ENCODE results near the gene CRB2.

The CRB2 gene

DNA sequence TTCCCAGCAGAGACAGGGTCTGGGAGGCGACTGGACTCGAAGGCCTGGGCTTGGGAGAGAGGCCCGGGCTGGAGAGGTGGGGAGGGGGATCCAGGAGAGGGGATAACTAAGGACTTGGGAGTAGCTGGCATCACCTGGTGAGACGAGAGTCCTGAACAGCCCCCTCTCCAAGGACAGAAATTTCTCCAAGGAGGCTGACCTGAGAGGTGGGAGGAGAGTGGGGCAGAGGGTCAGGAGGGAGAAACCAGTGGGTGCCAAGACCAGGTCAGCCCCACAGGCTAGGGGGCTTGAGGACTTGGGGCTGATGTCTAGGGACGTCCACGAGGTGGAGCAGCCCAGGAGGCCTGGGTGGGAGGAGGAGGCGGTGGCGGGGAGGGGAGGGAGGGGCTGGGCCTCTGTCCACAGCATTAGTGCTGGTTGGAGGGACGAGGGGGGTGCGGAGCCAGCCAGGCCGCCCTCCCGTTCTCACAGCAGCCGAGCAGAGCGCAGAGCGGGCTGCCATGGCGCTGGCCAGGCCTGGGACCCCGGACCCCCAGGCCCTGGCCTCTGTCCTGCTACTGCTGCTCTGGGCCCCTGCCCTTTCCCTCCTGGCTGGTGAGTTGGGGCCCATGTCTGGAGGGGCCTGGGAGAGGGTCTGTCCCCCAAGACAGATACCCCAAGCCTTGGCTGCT lies at the start of gene CRB2:
TSS of gene CRB2 (plus strand) at position 437 of the 671 bp plus-strand sequence. CDS start at position 501, 64 bp downstream.
- DNase-seq (ENCODE audit: low read depth, low spot score), result peak; percentile 82

DNA sequence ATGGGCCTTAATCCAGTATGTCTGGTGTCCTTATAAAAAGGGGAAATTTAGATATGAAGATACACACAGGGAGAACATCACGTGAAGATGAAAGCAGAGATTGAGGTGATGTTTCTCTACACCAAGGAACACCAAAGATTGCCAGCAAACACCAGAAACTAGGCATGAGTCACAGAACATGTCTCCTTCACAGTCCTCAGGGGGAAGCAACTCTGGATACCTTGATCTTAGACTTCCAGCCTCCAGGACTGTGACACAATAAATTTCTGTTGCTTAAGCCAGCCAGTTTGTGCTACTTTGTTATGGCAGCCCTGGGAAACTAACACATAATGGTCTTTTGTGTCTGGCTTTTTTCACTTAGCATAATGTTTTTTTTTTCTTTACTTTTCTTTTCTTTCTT lies 46.4 kb upstream of the CRB2 start:
- DNase-seq (ENCODE audit: low read depth, low spot score), result no peak

- DNase-seq (ENCODE audit: low read depth, low spot score), result no peak
Measured at GRCh38 chr9:123310551-123311249, 45.3 kb upstream of the CRB2 start.

- DNase-seq (ENCODE audit: low read depth, low spot score), result no peak
Measured at GRCh38 chr9:123311250-123311752, 44.7 kb upstream of the CRB2 start.

- no peak for DNase-seq (ENCODE audit: low read depth, low spot score)
Measured at GRCh38 chr9:123312306-123312877, 43.6 kb upstream of the CRB2 start.

DNA sequence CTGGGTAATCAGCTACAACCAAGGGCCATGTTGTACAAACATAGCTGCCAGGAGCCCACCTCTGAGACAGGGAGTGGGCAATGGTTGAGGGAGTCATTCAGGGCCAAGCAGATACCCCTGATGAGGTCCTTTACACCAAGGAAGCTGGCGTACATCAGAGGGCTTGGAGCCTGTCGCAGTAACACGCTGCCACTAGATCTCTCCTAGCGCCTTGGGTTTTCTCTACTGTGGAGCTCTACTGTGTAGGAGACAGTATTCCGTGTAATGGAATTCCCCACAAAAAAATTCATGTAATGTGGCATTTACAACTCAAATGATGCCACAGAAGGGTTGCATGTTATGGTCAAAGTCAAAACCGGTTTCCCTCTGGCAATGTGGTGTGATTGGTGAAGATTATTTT lies 41.4 kb upstream of the CRB2 start:
- DNase-seq (ENCODE audit: low read depth, low spot score), result no peak

GRCh38 chr9:123315635-123316034 lies 40.4 kb upstream of the CRB2 start:
- DNase-seq (ENCODE audit: low read depth, low spot score), result no peak

DNA sequence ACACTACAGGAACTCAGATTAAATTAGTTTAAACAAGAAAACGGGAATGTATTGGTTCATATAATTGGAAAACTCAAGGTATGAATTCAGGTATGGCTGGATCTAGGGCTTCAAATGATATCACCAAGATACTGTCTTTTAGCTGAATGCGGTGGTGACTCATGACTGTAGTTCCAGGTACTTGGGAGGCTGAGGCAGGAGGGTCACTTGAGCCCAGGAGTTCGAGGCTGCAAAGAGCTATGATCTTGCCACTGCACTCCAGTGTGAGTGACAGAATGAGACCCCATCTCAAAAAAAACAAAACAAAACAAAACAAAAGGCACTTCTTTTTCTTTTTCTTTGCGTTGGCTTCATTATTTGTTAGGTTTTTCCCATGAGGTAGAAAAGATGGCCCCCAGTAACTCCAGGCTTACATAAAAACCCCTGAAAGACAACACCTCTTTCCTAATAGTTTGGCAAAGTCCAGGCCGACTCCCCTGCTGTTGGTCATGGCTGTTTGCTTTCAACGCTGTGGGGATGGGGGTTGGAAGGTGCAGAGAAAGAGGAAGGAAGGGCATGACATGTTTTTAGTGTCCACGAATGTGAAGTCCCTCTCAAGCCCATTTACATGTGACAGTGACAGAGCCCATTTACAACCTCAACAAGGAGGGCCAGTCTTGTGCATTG lies 39.8 kb upstream of the CRB2 start:
- DNase-seq (ENCODE audit: low read depth, low spot score), result no peak

DNA sequence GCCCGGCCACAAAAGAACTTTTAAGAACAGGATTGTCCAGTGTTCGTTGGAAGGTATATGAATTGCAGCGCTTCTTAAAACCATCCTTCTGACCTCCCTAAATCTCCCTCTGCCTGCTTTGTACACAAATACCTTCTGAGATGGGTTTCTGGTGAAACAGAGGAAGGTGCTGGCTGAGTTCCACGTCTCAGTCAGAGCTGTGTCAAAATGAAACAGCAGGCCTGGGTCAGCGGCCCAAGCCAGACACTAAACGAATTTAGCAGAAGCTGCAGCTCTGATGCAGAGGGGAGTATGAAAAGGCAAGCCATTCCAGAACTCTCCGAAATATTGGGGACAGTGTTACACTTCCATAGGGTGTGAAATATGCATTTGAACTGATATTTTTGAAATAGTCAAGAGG lies 37.8 kb upstream of the CRB2 start:
- DNase-seq (ENCODE audit: low read depth, low spot score), result no peak

DNA sequence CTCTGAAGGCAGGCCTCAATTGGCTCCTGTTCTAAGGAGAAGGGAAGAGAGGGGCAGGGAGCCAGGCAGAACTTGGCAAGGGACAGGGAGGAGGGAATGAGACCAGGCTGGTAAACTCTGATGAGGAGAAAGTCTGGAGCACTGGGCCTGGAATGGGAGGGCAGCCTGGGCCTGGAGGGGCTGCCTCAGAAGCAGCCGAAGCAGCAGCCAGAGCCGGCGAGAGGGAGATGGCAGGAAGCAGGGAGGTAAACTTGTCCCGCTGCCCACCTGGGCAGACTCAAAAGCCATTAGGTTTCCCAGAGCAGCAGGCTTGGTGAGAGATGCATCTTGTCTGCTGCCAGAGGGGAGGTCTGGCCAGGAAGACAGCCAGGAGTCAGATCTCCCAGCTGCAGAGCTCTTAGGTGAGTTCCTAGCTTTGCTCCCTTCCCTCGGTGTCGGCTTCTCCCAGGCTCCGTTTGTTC lies 37.0 kb upstream of the CRB2 start:
- no peak for DNase-seq (ENCODE audit: low read depth, low spot score)

GRCh38 chr9:123319541-123320339 lies 36.3 kb upstream of the CRB2 start:
- no peak for DNase-seq (ENCODE audit: low read depth, low spot score)

DNA sequence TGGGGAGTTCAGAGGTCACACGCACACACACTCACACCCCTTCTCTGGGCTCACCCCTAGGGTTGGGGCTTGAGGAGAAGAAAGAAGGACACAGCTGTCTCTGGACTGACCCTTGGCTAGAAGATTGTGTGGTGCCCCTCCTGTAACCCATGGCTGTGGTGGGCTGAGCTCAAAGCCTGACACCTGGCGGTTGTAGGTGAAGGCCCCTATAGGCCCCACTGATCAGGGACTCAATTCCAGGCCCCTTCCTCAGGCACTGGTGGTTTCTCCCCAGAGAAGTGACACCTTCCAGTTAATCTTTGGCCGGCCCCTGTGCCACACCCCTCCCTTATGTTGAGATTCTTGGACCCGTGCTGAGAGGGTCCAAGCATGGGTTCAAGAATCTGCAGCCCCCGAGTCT lies 35.2 kb upstream of the CRB2 start:
- DNase-seq (ENCODE audit: low read depth, low spot score), result no peak

DNA sequence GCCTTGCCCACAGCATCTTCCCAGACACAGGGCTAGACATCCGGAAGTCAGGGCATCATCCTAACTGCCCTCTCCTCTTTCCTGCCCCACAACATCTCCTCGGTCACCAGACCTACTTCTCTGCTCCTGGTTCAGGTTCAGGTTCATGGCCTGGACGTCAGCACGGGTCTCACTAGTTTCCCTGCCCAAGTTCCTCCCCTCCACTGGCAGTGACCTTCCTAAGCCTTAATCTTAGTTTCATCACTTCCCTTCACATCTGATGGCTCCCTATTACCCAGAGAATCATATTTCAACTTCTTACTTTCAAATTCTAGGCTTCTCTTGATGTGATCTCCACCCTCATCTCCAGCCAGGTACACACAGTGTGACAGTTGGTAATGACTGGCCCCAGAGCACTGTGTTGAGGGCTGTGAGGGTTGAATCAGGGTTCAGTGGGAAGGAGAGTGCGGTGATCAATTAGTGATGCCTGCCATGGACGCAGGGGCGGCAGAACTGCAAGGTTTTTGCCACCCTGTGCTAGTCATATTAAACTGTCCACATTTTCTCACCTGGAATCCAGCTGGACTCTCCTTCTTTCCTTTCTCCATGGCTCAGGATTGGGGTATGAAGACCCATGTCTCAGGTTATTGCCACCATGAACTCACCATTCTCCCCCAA lies 34.3 kb upstream of the CRB2 start:
- no peak for DNase-seq (ENCODE audit: low read depth, low spot score)

DNA sequence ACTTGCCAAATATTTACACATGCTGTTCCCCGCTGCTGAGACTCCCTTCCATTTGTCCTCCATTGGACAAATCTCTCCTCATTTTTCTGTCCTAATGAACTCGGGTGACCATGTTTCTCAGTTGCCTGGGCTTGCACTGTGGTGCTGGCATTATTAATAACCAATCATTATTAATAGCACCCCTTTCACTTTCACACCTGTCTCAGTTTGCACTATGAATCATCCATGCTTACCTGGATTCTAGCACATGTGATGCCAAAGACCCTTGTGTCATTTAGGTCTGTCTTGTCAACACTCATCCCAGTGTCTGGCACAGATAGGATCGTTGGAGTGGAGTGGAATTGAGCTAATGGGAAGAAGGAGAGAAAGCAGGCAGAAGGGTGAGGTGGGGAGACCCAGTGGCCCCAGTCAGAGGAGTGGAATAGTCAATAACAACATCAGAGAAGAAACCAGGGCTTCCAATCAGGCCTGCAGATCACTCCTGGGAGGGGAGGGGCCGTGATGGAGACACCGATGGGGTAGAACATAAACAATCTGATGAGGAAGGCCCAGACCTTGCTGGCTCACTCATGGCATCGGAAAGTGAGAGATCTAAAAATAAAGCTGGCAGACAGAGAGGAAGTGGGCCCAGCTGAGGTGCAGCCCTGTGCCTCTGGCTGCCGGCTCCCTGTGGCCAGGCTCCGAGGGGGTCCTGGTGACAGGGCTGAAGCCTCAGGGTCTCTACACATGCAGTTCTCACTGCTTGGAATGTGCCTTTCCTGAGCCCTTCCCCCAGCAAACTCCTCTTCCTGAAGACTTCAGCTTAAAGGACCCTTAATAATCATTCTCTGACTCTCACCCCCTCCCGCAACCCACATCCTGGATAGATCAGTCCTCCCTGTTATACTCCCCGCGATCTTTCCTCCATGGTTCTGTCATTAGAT lies 33.5 kb upstream of the CRB2 start:
- DNase-seq (ENCODE audit: low read depth, low spot score), result no peak

DNA sequence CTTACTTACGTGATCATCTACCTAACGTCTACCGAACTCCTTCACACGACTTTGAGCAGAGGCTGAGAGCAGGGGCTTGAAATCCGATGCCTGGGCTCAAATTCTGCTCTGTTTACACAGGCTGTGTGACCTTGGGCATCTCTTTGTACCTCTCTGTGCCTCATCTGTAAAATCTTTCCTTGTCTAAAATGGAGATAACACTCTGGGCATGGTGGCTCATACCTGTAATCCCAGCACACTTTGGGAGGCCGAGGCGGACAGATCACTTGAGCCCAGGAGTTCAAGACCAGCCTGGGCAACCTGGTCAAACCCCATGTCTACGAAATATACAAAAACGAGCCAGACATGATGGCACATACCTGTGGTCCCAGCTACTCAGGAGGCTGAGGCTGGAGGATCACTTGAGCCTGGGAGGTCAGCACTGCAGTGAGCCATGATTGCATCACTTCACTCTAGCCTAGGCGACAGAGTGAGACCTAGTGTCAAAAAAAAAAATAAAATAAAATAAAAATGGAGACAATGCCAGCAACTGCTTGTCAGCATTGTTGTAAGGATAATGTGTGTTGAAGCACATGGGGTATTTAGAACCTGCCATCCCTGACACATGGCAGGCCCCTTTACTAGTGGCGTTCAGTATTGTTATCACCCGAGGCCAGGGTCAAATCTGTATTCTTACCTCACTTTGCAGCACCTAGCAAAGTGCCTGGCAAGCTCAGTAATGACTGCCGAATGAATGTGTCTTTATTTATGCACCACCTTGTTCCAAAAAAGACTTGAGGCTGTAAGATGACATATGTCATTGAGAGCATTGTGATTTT lies 32.6 kb upstream of the CRB2 start:
- DNase-seq (ENCODE audit: low read depth, low spot score), result no peak

DNA sequence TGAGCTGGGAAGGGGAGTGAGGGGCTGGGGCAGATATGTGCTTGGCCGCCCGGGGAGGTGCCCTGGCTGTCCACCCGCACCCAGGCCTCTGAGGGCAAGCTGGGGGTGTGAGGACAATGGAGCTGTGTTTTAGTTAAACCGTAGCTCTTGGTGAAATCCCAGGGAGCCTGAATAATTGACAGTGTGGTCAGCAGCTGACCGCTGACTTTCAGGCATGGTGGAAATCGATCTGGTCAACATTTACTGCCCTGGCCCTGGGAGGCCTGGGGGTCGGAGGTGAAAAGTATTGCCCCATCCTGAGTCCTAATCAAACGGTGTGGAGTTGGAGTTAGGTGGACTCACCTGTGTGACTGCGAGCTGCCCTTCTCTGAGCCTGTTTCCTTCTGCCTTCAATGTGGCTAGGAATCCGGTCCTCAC lies 31.2 kb upstream of the CRB2 start:
- no peak for DNase-seq (ENCODE audit: low read depth, low spot score)

GRCh38 chr9:123326187-123326586 lies 29.8 kb upstream of the CRB2 start:
- no peak for DNase-seq (ENCODE audit: low read depth, low spot score)

DNA sequence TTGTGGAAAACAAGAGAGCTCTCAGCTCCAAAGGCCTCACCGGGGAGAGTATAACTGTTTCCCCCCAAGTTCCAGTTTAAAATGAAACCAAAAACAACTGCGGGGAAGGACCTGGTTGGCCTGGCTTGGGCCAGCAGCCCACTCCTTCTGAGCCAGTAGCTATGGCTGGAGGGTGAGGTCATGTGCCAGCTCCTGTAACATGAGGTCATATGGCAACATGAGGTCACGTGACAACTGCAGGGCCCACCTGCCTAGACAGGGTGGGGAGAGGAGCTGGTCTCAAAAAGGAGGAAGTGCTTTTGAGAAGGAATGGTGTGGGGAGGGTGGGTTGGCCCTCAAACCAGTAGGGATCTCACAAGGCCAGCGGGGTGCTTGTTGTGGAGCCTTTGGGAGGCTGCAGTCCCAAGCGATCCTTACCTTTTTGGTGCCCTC lies 29.3 kb upstream of the CRB2 start:
- DNase-seq (ENCODE audit: low read depth, low spot score), result no peak

GRCh38 chr9:123327697-123328100 lies 28.3 kb upstream of the CRB2 start:
- no peak for DNase-seq (ENCODE audit: low read depth, low spot score)

Data from iPS DF 19.7 (cell line).